GM10248 (cell line): ENCODE results near the gene AKAP6.

Experiments used
- CTCF ChIA-PET: fragments of 300-600 bp; sonication (Branson Sonifier 250); formaldehyde crosslinking; extraction: SDS; loops from one replicate; lab custom pipeline; 2021; ENCODE audit warnings: antibody characterized with exemption; lab: Yijun Ruan, JAX
- POLR2A ChIA-PET: fragments of 350-650 bp; sonication (Branson Sonifier 250); formaldehyde crosslinking; extraction: SDS; loops from one replicate; lab custom pipeline; 2020; ENCODE audit warnings: antibody characterized with exemption; lab: Yijun Ruan, JAX
- DNase-seq: peaks from one replicate; pipeline ENCODE4 v3.0.0; 2012; ENCODE audit errors: extremely low spot score
- CTCF ChIP-seq: IDR thresholded peaks from 2 replicates; pipeline ENCODE4 v1.5.1; 2012; ENCODE audit warnings: mild to moderate bottlenecking, low read depth; ENCODE audit errors: extremely low read depth, missing control alignments, control extremely low read depth

AKAP6 gene

GRCh38 chr14:32363761-32364160 is 34.7 kb downstream of the AKAP6 start:
- DNase-seq, result no peak
- ChIA-PET POLR2A (no interaction called here), CTCF (interaction anchor here (1.3 kb wide), 1 partner anchor 28 kb away, joined by 5 read pairs; no protein-coding TSS in a partner anchor)
- TF ChIP-seq CTCF, result no peak

GRCh38 chr14:32364941-32365340 is 35.8 kb downstream of the AKAP6 start:
- CTCF ChIA-PET, result interaction anchor here (1.0 to 1.4 kb wide), 3 partner anchors 8 to 27 kb away, joined by 3 to 5 read pairs (median 4); no protein-coding TSS in a partner anchor
- POLR2A ChIA-PET, result no interaction called here
- no peak for TF ChIP-seq CTCF
- no peak for DNase-seq

- DNase-seq, result no peak
- POLR2A ChIA-PET, result no interaction called here
- CTCF ChIA-PET, result interaction anchor here (1.0 kb wide), 1 partner anchor 12 kb away, joined by 3 read pairs; no protein-coding TSS in a partner anchor
- TF ChIP-seq CTCF, result no peak
These were observed 37.3 kb downstream of the AKAP6 start for GRCh38 chr14:32366256-32366879.

- no peak for TF ChIP-seq CTCF
- POLR2A ChIA-PET, result no interaction called here
- CTCF ChIA-PET, result interaction anchor here (1.0 kb wide), 1 partner anchor 11 kb away, joined by 3 read pairs; no protein-coding TSS in a partner anchor
- DNase-seq, result no peak
These were observed 37.9 kb downstream of the AKAP6 start for GRCh38 chr14:32366986-32367385.

GRCh38 chr14:32367516-32367915 is 38.4 kb downstream of the AKAP6 start:
- DNase-seq, result no peak
- ChIA-PET CTCF (no interaction called here), POLR2A (no interaction called here)
- no peak for TF ChIP-seq CTCF

GRCh38 chr14:32368107-32368506 is 39.0 kb downstream of the AKAP6 start:
- TF ChIP-seq CTCF, result no peak
- no peak for DNase-seq
- ChIA-PET POLR2A (no interaction called here), CTCF (no interaction called here)
